GM18951 (cell line): ENCODE data around the gene ASCC1.

Experiments
- POLR2A ChIP-seq: IDR thresholded peaks from 4 replicates; pipeline ENCODE4 v1.6.1; 2011; ENCODE audit warnings: mild to moderate bottlenecking; ENCODE audit not compliant: insufficient read length, insufficient read depth; ENCODE audit errors: extremely low read depth
- in situ Hi-C: fragments of 300-500 bp; cut with MboI; formaldehyde crosslinking; loops from one replicate; pipeline ENCODE4 v1.12.0; 2022; ENCODE audit warnings: low sequenced_read_pairs, mixed read lengths, inconsistent platforms; ENCODE audit not compliant: unreplicated experiment

ASCC1 gene

GRCh38 chr10:72092987-72093386 lies 123.1 kb downstream of the ASCC1 start:
- no peak for TF ChIP-seq POLR2A
- in situ Hi-C loops = no loop called here

GRCh38 chr10:72092171-72092924 lies 123.7 kb downstream of the ASCC1 start:
- TF ChIP-seq POLR2A = no peak
- in situ Hi-C loops = no loop called here

GRCh38 chr10:72090326-72090725 lies 125.8 kb downstream of the ASCC1 start:
- TF ChIP-seq POLR2A = no peak
- in situ Hi-C loops = no loop called here

GRCh38 chr10:72089618-72090017 lies 126.5 kb downstream of the ASCC1 start:
- TF ChIP-seq POLR2A = no peak
- in situ Hi-C loops = no loop called here

GRCh38 chr10:72088889-72089575 lies 127.0 kb downstream of the ASCC1 start:
- in situ Hi-C loops = no loop called here
- TF ChIP-seq POLR2A = no peak

- TF ChIP-seq POLR2A = no peak
Observed at GRCh38 chr10:72087969-72088888, 127.8 kb downstream of the ASCC1 start, which contains the start of gene SPOCK2. SPOCK2 (minus strand) TSS chr10:72088551; CDS start chr10:72088328, 223 bp downstream.

GRCh38 chr10:72087392-72087968 lies 128.6 kb downstream of the ASCC1 start:
- in situ Hi-C loops = no loop called here
- no peak for TF ChIP-seq POLR2A

More at GRCh38 chr10:72087969-72088888, 127.8 kb downstream of the ASCC1 start, which contains the start of gene SPOCK2:
- in situ Hi-C loops = no loop called here

GRCh38 chr10:72086466-72087391 lies 129.3 kb downstream of the ASCC1 start:
- no peak for TF ChIP-seq POLR2A
- in situ Hi-C loops = no loop called here

GRCh38 chr10:72085864-72086465 lies 130.1 kb downstream of the ASCC1 start:
- TF ChIP-seq POLR2A = no peak
- in situ Hi-C loops = no loop called here

- TF ChIP-seq POLR2A = no peak
- in situ Hi-C loops = no loop called here
Observed at GRCh38 chr10:72085166-72085565, 130.9 kb downstream of the ASCC1 start.

GRCh38 chr10:72083790-72084459 lies 132.2 kb downstream of the ASCC1 start:
- TF ChIP-seq POLR2A = no peak
- in situ Hi-C loops = no loop called here
